Mononuclear cell (primary cell): Measurements from ENCODE around the gene VMO1. TPM values are rescaled to one million over a fixed set of nuclear protein-coding genes. Genes with fewer than 3 reads are reported as not detected.

Experiments
- H3K27me3 ChIP-seq: 2 replicates; pipeline ENCODE4 v1.6.0; 2011; ENCODE audit warnings: low read length, control low read depth; ENCODE audit not compliant: insufficient read depth
- H3K4me1 ChIP-seq: 2 replicates; pipeline ENCODE4 v1.5.1; 2011; ENCODE audit warnings: mild to moderate bottlenecking, low read length, control low read depth; ENCODE audit not compliant: insufficient read depth
- H3K4me3 ChIP-seq: 2 replicates; pipeline ENCODE4 v1.5.1; 2011; ENCODE audit warnings: mild to moderate bottlenecking, low read length, moderate library complexity
- H3K9me3 ChIP-seq: 2 replicates; pipeline ENCODE4 v1.5.1; 2011; ENCODE audit warnings: low read depth, mild to moderate bottlenecking, control low read depth, low read length
- total RNA-seq: library from RNA; depleted of rRNA; stranded (reverse); fragments of >200 nt; gene quantifications from one replicate; pipeline ENCODE4 v1.2.3, GENCODE V29; 2012

Gene VMO1
- total RNA-seq, 1 donor: not detected

GRCh38 chr17:4786516-4786915 lies 352 bp upstream of the VMO1 start:
- Histone ChIP-seq H3K27me3 (peaks cover 73% of the 10 kb centered on the region), H3K4me3 (no peak overlapping the region), H3K9me3 (no peaks in the 10 kb centered on the region), H3K4me1 (peaks cover 41% of the 10 kb centered on the region)

DNA sequence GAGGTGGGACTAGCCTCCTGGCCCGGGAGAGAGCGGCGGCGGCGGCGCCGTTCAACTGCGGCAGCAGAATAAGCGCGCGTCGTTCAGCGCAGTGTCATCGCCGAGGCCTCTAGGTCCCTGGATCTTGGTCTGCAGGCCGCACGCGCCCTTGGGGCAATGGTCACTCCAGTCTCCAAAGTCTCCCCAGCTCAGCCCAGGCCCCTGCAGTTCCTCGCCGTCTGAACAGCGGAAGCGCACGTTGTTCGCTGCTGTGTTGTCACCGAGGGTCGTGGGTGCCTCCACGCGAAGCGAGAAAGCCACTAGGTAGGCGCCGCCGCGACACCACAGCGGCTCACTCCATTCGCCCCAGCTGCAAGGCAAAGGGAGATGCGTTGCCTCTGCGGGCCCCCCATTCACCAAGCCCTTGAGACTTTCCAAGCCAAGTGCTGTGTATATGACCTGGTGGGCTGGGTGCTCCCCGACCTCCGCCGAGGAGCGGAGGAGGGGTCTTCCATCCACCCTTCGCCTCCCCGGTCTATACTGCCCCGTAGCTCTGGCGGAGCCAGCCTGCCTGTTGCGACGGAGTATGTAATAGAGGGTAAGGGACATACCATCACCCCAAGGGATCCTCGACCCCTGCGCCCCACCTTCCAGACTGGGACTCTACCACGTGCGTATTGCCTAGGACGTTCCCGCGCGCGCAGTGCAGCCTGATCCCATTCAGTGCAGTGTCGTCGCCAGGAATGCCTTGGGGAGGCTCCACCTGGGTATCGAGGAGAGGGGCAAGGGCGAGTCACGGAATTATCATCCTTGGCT lies 656 bp downstream of the VMO1 start:
- Histone ChIP-seq H3K27me3 (peaks cover 75% of the 10 kb centered on the region), H3K9me3 (no peaks in the 10 kb centered on the region), H3K4me1 (peaks cover 35% of the 10 kb centered on the region), H3K4me3 (no peak overlapping the region)

DNA sequence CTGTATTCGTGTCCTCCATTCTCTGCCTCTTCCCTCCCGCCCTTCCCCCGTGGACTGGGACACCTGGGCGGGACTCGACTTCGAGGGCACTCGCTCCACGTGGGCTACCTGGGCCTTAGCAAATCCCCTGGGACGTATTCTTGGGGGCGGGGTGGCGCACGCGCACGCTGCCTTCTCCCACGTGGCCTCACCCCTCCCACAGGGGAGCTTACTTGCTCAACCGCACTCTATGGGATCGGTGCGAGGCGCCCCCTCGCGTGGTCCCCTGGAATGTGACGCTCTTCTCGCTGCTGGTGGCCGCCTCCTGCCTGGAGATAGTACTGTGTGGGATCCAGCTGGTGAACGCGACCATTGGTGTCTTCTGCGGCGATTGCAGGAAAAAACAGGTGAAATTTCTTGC lies 3.5 kb downstream of the VMO1 start:
- H3K27me3 ChIP-seq: peaks cover 65% of the 10 kb centered on the region
- H3K4me3 ChIP-seq: no peak overlapping the region
- H3K9me3 ChIP-seq: no peaks in the 10 kb centered on the region
- peaks cover 19% of the 10 kb centered on the region for H3K4me1 ChIP-seq

GRCh38 chr17:4780325-4780955 lies 5.7 kb downstream of the VMO1 start:
- H3K4me3 ChIP-seq: no peak overlapping the region
- peaks cover 43% of the 10 kb centered on the region for H3K27me3 ChIP-seq
- H3K4me1 ChIP-seq: peaks cover 6% of the 10 kb centered on the region
- no peaks in the 10 kb centered on the region for H3K9me3 ChIP-seq

- H3K27me3 ChIP-seq: peaks cover 21% of the 10 kb centered on the region
- H3K9me3 ChIP-seq: no peaks in the 10 kb centered on the region
- H3K4me1 ChIP-seq: no peaks in the 10 kb centered on the region
- no peak overlapping the region for H3K4me3 ChIP-seq
Observed at GRCh38 chr17:4777969-4778760, 8.0 kb downstream of the VMO1 start.

GRCh38 chr17:4772235-4772613 lies 13.9 kb downstream of the VMO1 start:
- Histone ChIP-seq H3K4me3 (no peak overlapping the region), H3K27me3 (no peaks in the 10 kb centered on the region), H3K4me1 (peaks cover 35% of the 10 kb centered on the region), H3K9me3 (no peaks in the 10 kb centered on the region)

DNA sequence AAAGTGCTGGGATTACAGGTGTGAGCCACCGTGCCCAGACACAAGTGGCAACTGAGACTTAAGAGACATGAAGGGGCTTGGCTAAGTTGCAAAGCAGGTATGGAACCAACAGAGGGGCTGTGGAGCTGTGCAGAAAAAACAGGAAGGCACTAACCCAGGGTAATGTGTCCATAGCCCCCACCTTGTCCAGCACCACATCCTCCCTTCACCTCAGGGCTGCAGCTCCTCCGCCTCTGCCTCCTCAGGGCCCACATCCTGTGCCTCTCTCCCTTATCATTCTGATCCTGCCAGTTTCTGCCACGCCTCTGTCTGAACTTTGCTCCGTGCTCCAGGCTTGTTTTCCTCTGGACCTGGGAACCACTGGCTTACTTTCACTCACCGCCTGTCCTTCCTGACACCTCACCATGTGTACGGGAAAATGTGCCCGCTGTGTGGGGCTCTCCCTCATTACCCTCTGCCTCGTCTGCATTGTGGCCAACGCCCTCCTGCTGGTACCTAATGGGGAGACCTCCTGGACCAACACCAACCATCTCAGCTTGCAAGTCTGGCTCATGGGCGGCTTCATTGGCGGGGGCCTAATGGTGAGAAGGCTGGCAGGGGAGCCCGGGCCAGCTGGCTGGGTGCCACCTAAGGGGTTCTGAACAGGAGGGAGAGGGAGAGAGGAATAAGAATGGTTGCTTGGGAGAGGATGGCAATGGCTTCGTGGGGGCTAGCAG lies 14.5 kb downstream of the VMO1 start, which contains the start of gene TM4SF5:
Gene TM4SF5 (plus strand): TSS at position 368 of the 716 bp plus-strand sequence. CDS start 37 bp downstream, at position 405.
- Histone ChIP-seq H3K4me3 (no peak within 1 kb of the TSS), H3K4me1 (peaks cover 40% of the 10 kb centered on the region), H3K9me3 (no peaks in the 10 kb centered on the region), H3K27me3 (no peaks in the 10 kb centered on the region)

DNA sequence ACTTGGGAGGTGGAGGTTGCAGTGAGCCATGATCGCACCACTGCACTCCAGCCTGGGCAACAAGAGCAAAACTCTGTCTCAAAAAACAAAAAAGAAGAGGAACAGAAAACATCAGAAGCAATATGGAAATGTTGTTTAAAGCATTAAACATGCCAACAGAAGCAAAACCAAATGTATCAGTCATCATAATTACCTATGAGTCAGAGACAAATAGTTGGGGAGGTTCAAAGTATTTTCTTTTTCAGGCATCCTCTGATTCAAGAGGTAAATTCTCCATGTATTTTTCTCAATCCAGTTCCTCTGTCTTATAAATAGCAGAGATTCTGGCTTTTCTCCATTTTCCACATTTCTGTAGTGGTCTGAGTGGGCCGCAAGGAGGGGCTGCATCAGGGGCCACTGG lies 16.5 kb downstream of the VMO1 start:
- no peaks in the 10 kb centered on the region for H3K27me3 ChIP-seq

GRCh38 chr17:4768298-4768697 lies 17.9 kb downstream of the VMO1 start:
- Histone ChIP-seq H3K27me3 (no peaks in the 10 kb centered on the region), H3K4me3 (no peak overlapping the region), H3K4me1 (peaks cover 72% of the 10 kb centered on the region), H3K9me3 (no peaks in the 10 kb centered on the region)

More for the DNA sequence above, 16.5 kb downstream of the VMO1 start:
- no peaks in the 10 kb centered on the region for H3K9me3 ChIP-seq
- H3K4me3 ChIP-seq: no peak overlapping the region
- peaks cover 59% of the 10 kb centered on the region for H3K4me1 ChIP-seq

- Histone ChIP-seq H3K9me3 (no peaks in the 10 kb centered on the region), H3K27me3 (no peaks in the 10 kb centered on the region), H3K4me1 (peaks cover 70% of the 10 kb centered on the region), H3K4me3 (no peak overlapping the region)
Observed at GRCh38 chr17:4766723-4767122, 19.4 kb downstream of the VMO1 start.

- Histone ChIP-seq H3K4me3 (no peak overlapping the region), H3K27me3 (no peaks in the 10 kb centered on the region), H3K9me3 (no peaks in the 10 kb centered on the region), H3K4me1 (peaks cover 65% of the 10 kb centered on the region)
Observed at GRCh38 chr17:4766201-4766600, 20.0 kb downstream of the VMO1 start.

DNA sequence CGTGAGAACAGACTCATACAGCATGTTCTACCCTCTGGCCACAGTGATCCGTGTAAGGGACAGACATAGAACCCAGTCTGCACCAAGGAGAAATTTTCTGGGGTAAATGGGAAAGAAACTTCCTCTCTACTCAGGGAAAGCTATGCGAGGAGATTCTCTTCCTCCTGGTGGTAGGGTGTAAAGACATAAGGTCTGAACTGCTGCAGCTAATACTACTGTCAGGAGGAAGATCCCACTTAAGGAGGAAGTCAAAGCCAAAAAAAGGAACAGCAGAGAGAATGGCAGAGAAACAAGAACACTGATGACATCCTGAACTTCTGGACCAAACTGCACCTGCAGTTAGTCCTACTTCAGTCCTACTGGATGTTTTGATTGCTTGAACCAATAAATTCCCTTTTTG lies 21.6 kb downstream of the VMO1 start:
- no peak overlapping the region for H3K4me3 ChIP-seq
- peaks cover 52% of the 10 kb centered on the region for H3K4me1 ChIP-seq
- H3K9me3 ChIP-seq: no peaks in the 10 kb centered on the region
- H3K27me3 ChIP-seq: peaks cover 3% of the 10 kb centered on the region

DNA sequence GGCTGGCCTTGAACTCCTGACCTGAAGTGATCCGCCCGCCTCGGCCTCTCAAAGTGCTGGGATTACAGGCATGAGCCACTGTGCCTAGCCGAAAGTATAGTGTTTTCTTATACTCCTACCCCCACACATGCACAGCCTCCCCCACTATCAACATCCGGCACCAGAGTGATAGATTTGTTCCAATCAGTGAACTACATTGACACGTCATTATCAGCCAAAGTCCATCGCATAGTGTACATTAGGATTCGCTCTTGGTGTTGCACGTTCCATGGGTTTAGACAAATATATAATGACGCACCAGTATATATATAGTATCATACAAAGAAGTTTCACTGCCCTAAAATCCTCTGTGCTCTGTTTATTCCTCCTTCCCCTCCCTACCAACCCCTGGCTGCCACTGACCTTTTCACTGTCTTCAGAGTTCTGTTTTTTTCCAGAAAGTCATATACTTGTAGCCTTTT lies 26.4 kb downstream of the VMO1 start:
- no peaks in the 10 kb centered on the region for H3K9me3 ChIP-seq
- no peak overlapping the region for H3K4me3 ChIP-seq
- peaks cover 15% of the 10 kb centered on the region for H3K4me1 ChIP-seq
- H3K27me3 ChIP-seq: peaks cover 5% of the 10 kb centered on the region

GRCh38 chr17:4753392-4753791 lies 32.8 kb downstream of the VMO1 start:
- H3K4me3 ChIP-seq: no peak overlapping the region
- H3K4me1 ChIP-seq: peaks cover 10% of the 10 kb centered on the region
- no peaks in the 10 kb centered on the region for H3K9me3 ChIP-seq
- peaks cover 11% of the 10 kb centered on the region for H3K27me3 ChIP-seq
